CD8-positive, alpha-beta memory T cell (primary cell): ENCODE data around the gene AMY1C. TPM values are rescaled to one million over a fixed set of nuclear protein-coding genes. Genes with fewer than 3 reads are reported as not detected.
"Not testable (repeated sequence)": the region's sequence is repeated elsewhere in the genome, so short reads cannot be mapped to it uniquely, and the experiment has no call there.

ENCODE experiments used
- CTCF ChIA-PET: fragments of 350-600 bp; sonication (Branson Sonifier 250); formaldehyde crosslinking; loops from one replicate; lab custom pipeline; 2021; ENCODE audit warnings: antibody characterized with exemption; lab: Charles Lee
- POLR2A ChIA-PET: fragments of 350-600 bp; sonication (Branson Sonifier 250); formaldehyde crosslinking; loops from one replicate; lab custom pipeline; 2021; ENCODE audit warnings: antibody characterized with exemption; lab: Charles Lee
- DNase-seq, 5 donors: peaks; one replicate each; pipeline versions ENCODE4 v3.0.0 to v3.0.0-alpha.2; 2020 to 2022; ENCODE audit warnings: mixed read lengths in 1 of 5
- H3K27ac ChIP-seq: one replicate; pipeline ENCODE4 v1.7.0; 2013; ENCODE audit warnings: low read depth, mild to moderate bottlenecking, low read length, moderate library complexity
- H3K27me3 ChIP-seq: 2 replicates; pipeline ENCODE4 v1.7.0; 2013; ENCODE audit warnings: low read length, mild to moderate bottlenecking; ENCODE audit not compliant: insufficient read depth, poor library complexity, severe bottlenecking
- H3K36me3 ChIP-seq: 2 replicates; pipeline ENCODE4 v1.7.0; 2013; ENCODE audit warnings: mild to moderate bottlenecking, low read length, moderate library complexity; ENCODE audit not compliant: insufficient read depth
- H3K4me1 ChIP-seq: 2 replicates; pipeline ENCODE4 v1.7.0; 2013; ENCODE audit warnings: mild to moderate bottlenecking, low read length, moderate library complexity; ENCODE audit not compliant: insufficient read depth
- H3K4me3 ChIP-seq: 2 replicates; pipeline ENCODE4 v1.7.0; 2013; ENCODE audit warnings: mild to moderate bottlenecking, low read length
- H3K9me3 ChIP-seq: 2 replicates; pipeline ENCODE4 v1.7.0; 2013; ENCODE audit warnings: mild to moderate bottlenecking, low read length
- H3K27ac Mint-ChIP-seq, 8 donors: one replicate each; pipeline ENCODE4 v1.8.0; 2020 to 2021; ENCODE audit warnings: mixed read lengths in 8 of 8, mild to moderate bottlenecking in 6 of 8, inconsistent platforms in 3 of 8, moderate library complexity in 3 of 8
- H3K27me3 Mint-ChIP-seq, 2 donors: one replicate each; pipeline ENCODE4 v1.8.0; 2020 to 2021; ENCODE audit warnings: mixed read lengths in 2 of 2, mild to moderate bottlenecking in 1 of 2, moderate library complexity in 1 of 2
- H3K36me3 Mint-ChIP-seq, 3 donors: one replicate each; pipeline ENCODE4 v1.8.0; 2020 to 2021; ENCODE audit warnings: mixed read lengths in 3 of 3, inconsistent platforms in 1 of 3, mild to moderate bottlenecking in 1 of 3
- H3K4me1 Mint-ChIP-seq, 3 donors: one replicate each; pipeline ENCODE4 v1.8.0; 2020 to 2021; ENCODE audit warnings: mixed read lengths in 3 of 3, inconsistent platforms in 1 of 3, mild to moderate bottlenecking in 1 of 3
- H3K4me3 Mint-ChIP-seq, 7 donors: one replicate each; pipeline ENCODE4 v1.8.0; 2020 to 2021; ENCODE audit warnings: mixed read lengths in 7 of 7, mild to moderate bottlenecking in 6 of 7, moderate library complexity in 4 of 7, inconsistent platforms in 2 of 7
- H3K9me3 Mint-ChIP-seq, 5 donors: one replicate each; pipeline ENCODE4 v1.8.0; 2020 to 2022; ENCODE audit warnings: mixed read lengths in 5 of 5, mild to moderate bottlenecking in 3 of 5, moderate library complexity in 2 of 5, inconsistent platforms in 1 of 5
- polyA plus RNA-seq: library from polyadenylated mRNA; unstranded; fragments of 300-500 nt; fragmentation: Illumina TruSeq; gene quantifications from one replicate; pipeline ENCODE4 v1.2.3, GENCODE V29; 2021
- total RNA-seq, 2 experiments: library from RNA; stranded (reverse); gene quantifications; one replicate each; pipeline ENCODE4 v1.2.3, GENCODE V29; 2021

AMY1C gene
- total RNA-seq (not detected), polyA plus RNA-seq (not detected)

- H3K36me3 ChIP-seq, CTCF ChIA-PET: not testable (repeated sequence)
Observed at GRCh38 chr1:103749598-103749997, at the start of gene AMY1C. TSS of gene AMY1C (plus strand) at chr1:103749898. CDS start at chr1:103750470, 572 bp downstream.

DNA sequence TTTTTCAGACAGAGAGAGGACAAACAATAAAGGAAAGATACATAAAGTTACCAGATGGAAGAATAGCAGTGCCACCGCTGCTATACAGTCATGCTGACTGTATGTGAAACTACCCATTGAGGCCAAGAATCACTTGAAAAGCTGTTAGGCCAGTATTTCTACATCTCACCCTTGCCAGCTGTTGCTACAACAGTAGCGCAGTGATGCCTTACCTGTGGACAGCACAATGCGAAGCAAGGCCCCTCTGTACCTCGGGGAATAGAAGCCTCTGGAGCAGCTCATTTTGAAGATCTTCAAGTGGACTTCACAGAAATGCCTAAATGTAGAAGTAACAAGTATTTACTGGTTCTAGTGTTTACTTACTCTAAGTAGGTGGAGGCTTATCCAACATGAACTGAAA lies 49.0 kb upstream of the AMY1C start:
- H3K27me3 Mint-ChIP-seq, H3K36me3 Mint-ChIP-seq, H3K27ac Mint-ChIP-seq, H3K27ac ChIP-seq, DNase-seq, H3K4me3 ChIP-seq, H3K9me3 ChIP-seq, H3K27me3 ChIP-seq, H3K4me3 Mint-ChIP-seq, H3K4me1 Mint-ChIP-seq, H3K36me3 ChIP-seq, H3K4me1 ChIP-seq, POLR2A ChIA-PET, H3K9me3 Mint-ChIP-seq, CTCF ChIA-PET: not testable (repeated sequence)

More at GRCh38 chr1:103749598-103749997, at the start of gene AMY1C:
- H3K4me1 ChIP-seq, POLR2A ChIA-PET, H3K27ac ChIP-seq, H3K27me3 Mint-ChIP-seq, H3K9me3 Mint-ChIP-seq, H3K4me3 ChIP-seq, H3K36me3 Mint-ChIP-seq, H3K4me1 Mint-ChIP-seq, DNase-seq, H3K27ac Mint-ChIP-seq, H3K27me3 ChIP-seq, H3K4me3 Mint-ChIP-seq, H3K9me3 ChIP-seq: not testable (repeated sequence)

DNA sequence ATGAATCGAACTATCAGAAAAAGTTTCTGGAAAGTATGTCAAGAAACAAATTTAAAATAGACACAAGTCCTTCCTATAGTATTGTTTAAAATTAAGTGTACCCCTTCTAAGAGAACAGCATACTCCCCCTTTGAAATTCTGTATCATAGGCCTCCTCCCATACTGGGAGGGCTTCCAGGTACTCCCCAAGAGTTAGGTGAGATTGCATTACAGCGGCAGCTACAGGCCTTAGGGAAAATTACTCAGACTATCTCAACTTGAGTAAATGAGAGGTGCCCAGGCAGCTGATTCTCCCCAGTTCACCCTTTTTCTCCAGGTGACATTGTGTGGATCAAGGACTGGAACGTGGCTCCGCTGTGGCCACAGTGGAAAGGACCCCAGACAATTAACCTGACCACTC lies 48.4 kb upstream of the AMY1C start:
- H3K4me3 Mint-ChIP-seq, H3K36me3 Mint-ChIP-seq, CTCF ChIA-PET, POLR2A ChIA-PET, DNase-seq, H3K36me3 ChIP-seq, H3K4me1 Mint-ChIP-seq, H3K4me1 ChIP-seq, H3K27me3 Mint-ChIP-seq, H3K9me3 ChIP-seq, H3K27ac ChIP-seq, H3K9me3 Mint-ChIP-seq, H3K27ac Mint-ChIP-seq, H3K27me3 ChIP-seq, H3K4me3 ChIP-seq: not testable (repeated sequence)

GRCh38 chr1:103707670-103708069 lies 42.0 kb upstream of the AMY1C start:
- H3K4me1 Mint-ChIP-seq, H3K27me3 Mint-ChIP-seq, H3K27ac Mint-ChIP-seq, H3K36me3 ChIP-seq, H3K27ac ChIP-seq, H3K36me3 Mint-ChIP-seq, DNase-seq, H3K4me1 ChIP-seq, CTCF ChIA-PET, H3K4me3 ChIP-seq, H3K4me3 Mint-ChIP-seq, H3K9me3 ChIP-seq, H3K27me3 ChIP-seq, H3K9me3 Mint-ChIP-seq, POLR2A ChIA-PET: not testable (repeated sequence)

DNA sequence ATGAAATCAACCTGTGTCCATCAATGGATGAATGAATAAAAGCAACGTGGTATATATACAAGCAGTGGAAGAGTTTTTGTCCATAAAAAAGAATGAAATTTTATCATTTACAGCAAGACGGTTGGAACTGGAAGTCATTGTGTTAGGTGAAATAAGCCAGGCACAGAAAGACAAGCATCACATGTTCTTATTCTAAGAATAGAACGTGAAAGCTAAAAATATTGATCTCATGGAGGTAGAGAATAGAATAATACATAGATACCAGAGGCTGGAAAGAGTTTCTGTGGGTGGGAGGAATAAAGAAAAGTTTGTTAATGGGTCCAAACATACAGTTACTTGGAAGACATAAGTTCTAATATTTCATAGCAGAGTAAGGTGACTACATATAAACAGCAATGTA lies 39.3 kb upstream of the AMY1C start:
- H3K27me3 ChIP-seq, H3K27ac ChIP-seq, H3K27me3 Mint-ChIP-seq, H3K36me3 ChIP-seq, H3K9me3 ChIP-seq, H3K27ac Mint-ChIP-seq, CTCF ChIA-PET, H3K9me3 Mint-ChIP-seq, DNase-seq, H3K4me3 ChIP-seq, H3K4me1 Mint-ChIP-seq, H3K36me3 Mint-ChIP-seq, H3K4me1 ChIP-seq, POLR2A ChIA-PET, H3K4me3 Mint-ChIP-seq: not testable (repeated sequence)

DNA sequence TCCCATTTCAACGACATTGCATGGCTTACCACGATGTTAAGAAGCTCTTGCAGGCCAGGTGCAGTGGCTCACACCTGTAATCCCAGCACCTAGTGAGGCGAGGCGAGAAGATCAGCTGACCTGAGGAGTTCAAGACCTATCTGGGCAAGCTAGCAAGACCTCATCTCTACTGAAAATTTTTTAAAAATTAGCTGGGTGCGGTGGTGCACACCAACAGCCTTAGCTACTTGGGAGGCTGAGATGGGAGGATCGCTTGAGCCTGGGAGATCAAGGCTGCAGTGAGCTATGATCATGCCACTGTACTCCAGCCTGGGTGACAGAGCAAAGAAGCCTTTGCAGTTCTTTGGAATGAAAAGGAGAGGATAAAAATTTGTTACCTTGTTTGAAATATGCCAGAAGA lies 32.3 kb upstream of the AMY1C start:
- H3K4me3 ChIP-seq, H3K36me3 ChIP-seq, POLR2A ChIA-PET, H3K27ac ChIP-seq, CTCF ChIA-PET, H3K27ac Mint-ChIP-seq, H3K27me3 ChIP-seq, H3K4me1 ChIP-seq, H3K27me3 Mint-ChIP-seq, H3K36me3 Mint-ChIP-seq, H3K9me3 Mint-ChIP-seq, DNase-seq, H3K9me3 ChIP-seq, H3K4me1 Mint-ChIP-seq, H3K4me3 Mint-ChIP-seq: not testable (repeated sequence)

DNA sequence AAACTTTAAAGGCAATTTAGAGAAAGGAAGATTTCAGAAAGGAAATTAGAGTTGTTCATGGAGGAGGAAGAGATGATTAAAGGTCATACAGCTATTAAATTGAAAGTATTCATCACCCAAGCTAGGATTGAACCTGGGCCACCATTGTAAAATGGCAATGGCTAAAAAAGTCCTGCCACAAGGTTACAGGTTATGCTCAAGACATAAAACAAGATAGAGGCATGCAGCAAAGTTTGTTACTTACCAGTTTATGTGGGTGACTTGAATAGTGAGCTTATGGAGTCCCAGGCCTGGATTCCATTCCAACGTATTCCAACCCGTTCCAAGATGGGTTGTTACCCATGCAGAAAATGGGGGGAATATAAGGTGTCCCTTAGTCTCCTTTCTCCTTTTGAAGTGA lies 28.2 kb upstream of the AMY1C start:
- H3K4me3 ChIP-seq, H3K36me3 ChIP-seq, H3K9me3 ChIP-seq, H3K9me3 Mint-ChIP-seq, H3K4me3 Mint-ChIP-seq, H3K27me3 Mint-ChIP-seq, DNase-seq, H3K4me1 Mint-ChIP-seq, H3K27me3 ChIP-seq, H3K4me1 ChIP-seq, H3K27ac Mint-ChIP-seq, H3K27ac ChIP-seq, POLR2A ChIA-PET, CTCF ChIA-PET, H3K36me3 Mint-ChIP-seq: not testable (repeated sequence)

- CTCF ChIA-PET, H3K4me3 ChIP-seq, H3K4me1 Mint-ChIP-seq, H3K36me3 Mint-ChIP-seq, H3K4me1 ChIP-seq, H3K9me3 Mint-ChIP-seq, H3K27me3 ChIP-seq, H3K9me3 ChIP-seq, H3K36me3 ChIP-seq, H3K27ac Mint-ChIP-seq, DNase-seq, H3K27me3 Mint-ChIP-seq, POLR2A ChIA-PET, H3K4me3 Mint-ChIP-seq, H3K27ac ChIP-seq: not testable (repeated sequence)
Observed at GRCh38 chr1:103735334-103735733, 14.4 kb upstream of the AMY1C start.

- H3K36me3 Mint-ChIP-seq, H3K27me3 Mint-ChIP-seq, H3K36me3 ChIP-seq, POLR2A ChIA-PET, H3K9me3 ChIP-seq, DNase-seq, H3K4me1 ChIP-seq, H3K4me1 Mint-ChIP-seq, H3K4me3 Mint-ChIP-seq, H3K27ac ChIP-seq, CTCF ChIA-PET, H3K4me3 ChIP-seq, H3K27ac Mint-ChIP-seq, H3K9me3 Mint-ChIP-seq, H3K27me3 ChIP-seq: not testable (repeated sequence)
Observed at GRCh38 chr1:103738031-103738430, 11.7 kb upstream of the AMY1C start.
